Measurements from ENCODE around the gene TAGLN3.

TAGLN3 gene

GRCh38 chr3:112019716-112020115 is 21.0 kb downstream of the TAGLN3 start:
- no peak overlapping the region for H3K27ac ChIP-seq (ENCODE audit: low read depth, low read length)
- H4K5ac ChIP-seq (ENCODE audit: low read length): no peak overlapping the region
- H3K18ac ChIP-seq (ENCODE audit: low read length): no peak overlapping the region
- H3K4me3 ChIP-seq (ENCODE audit: low read length): no peak overlapping the region
- DNase-seq: no peak
- H3K9ac ChIP-seq (ENCODE audit: low read length): no peak overlapping the region
- H3K27me3 ChIP-seq (ENCODE audit: insufficient read depth, low read length, poor library complexity): no peaks in the 10 kb centered on the region
- no peak overlapping the region for H3K4me2 ChIP-seq (ENCODE audit: low read length)
- H2BK120ac ChIP-seq (ENCODE audit: low read depth, low read length): no peak overlapping the region
- H3K4ac ChIP-seq (ENCODE audit: low read depth, low read length): no peak overlapping the region
- no peak overlapping the region for H2AK5ac ChIP-seq (ENCODE audit: low read length)
- H3K56ac ChIP-seq (ENCODE audit: low read length): no peak overlapping the region
- H3K36me3 ChIP-seq (ENCODE audit: control insufficient read depth, insufficient read depth, low read length): no peaks in the 10 kb centered on the region
- WGBS (ENCODE audit: extremely low coverage, insufficient coverage, low lambda C conversion rate): no CpG with 5 or more reads among the region's 1 CpG
- no peaks in the 10 kb centered on the region for H3K79me2 ChIP-seq (ENCODE audit: control insufficient read depth, insufficient read depth, low read length)
- no peaks in the 10 kb centered on the region for H3K79me1 ChIP-seq (ENCODE audit: low read length)
- no peak overlapping the region for H3K23ac ChIP-seq (ENCODE audit: low read length)
- no peak overlapping the region for H4K8ac ChIP-seq (ENCODE audit: low read depth, low read length)
- peaks cover 2% of the 10 kb centered on the region for H3K4me1 ChIP-seq (ENCODE audit: control insufficient read depth, low read depth, low read length)
- H2BK15ac ChIP-seq (replicated peaks; ENCODE audit: low read depth): no peak overlapping the region
- no peak overlapping the region for H2BK5ac ChIP-seq (ENCODE audit: low read length)

- H3K79me2 ChIP-seq (ENCODE audit: control insufficient read depth, insufficient read depth, low read length): no peaks in the 10 kb centered on the region
- H2BK120ac ChIP-seq (ENCODE audit: low read depth, low read length): no peak overlapping the region
- no peak overlapping the region for H3K56ac ChIP-seq (ENCODE audit: low read length)
- H3K4me2 ChIP-seq (ENCODE audit: low read length): no peak overlapping the region
- no peak overlapping the region for H2BK5ac ChIP-seq (ENCODE audit: low read length)
- WGBS (ENCODE audit: extremely low coverage, insufficient coverage, low lambda C conversion rate): no CpG with 5 or more reads among the region's 1 CpG
- no peak overlapping the region for H3K4ac ChIP-seq (ENCODE audit: low read depth, low read length)
- no peak overlapping the region for H4K8ac ChIP-seq (ENCODE audit: low read depth, low read length)
- H3K79me1 ChIP-seq (ENCODE audit: low read length): no peaks in the 10 kb centered on the region
- H3K27ac ChIP-seq (ENCODE audit: low read depth, low read length): no peak overlapping the region
- H3K18ac ChIP-seq (ENCODE audit: low read length): no peak overlapping the region
- no peak overlapping the region for H2AK5ac ChIP-seq (ENCODE audit: low read length)
- no peak overlapping the region for H2BK15ac ChIP-seq (replicated peaks; ENCODE audit: low read depth)
- peaks cover 2% of the 10 kb centered on the region for H3K4me1 ChIP-seq (ENCODE audit: control insufficient read depth, low read depth, low read length)
- DNase-seq: no peak
- no peak overlapping the region for H4K5ac ChIP-seq (ENCODE audit: low read length)
- H3K36me3 ChIP-seq (ENCODE audit: control insufficient read depth, insufficient read depth, low read length): no peaks in the 10 kb centered on the region
- H3K23ac ChIP-seq (ENCODE audit: low read length): no peak overlapping the region
- no peak overlapping the region for H3K9ac ChIP-seq (ENCODE audit: low read length)
- no peaks in the 10 kb centered on the region for H3K27me3 ChIP-seq (ENCODE audit: insufficient read depth, low read length, poor library complexity)
- H3K4me3 ChIP-seq (ENCODE audit: low read length): no peak overlapping the region
These were observed 22.0 kb downstream of the TAGLN3 start for GRCh38 chr3:112020674-112021085.

- no peaks in the 10 kb centered on the region for H3K4me1 ChIP-seq (ENCODE audit: control insufficient read depth, low read depth, low read length)
- no peak overlapping the region for H3K4ac ChIP-seq (ENCODE audit: low read depth, low read length)
- no peak overlapping the region for H2BK15ac ChIP-seq (replicated peaks; ENCODE audit: low read depth)
- no peak overlapping the region for H3K18ac ChIP-seq (ENCODE audit: low read length)
- WGBS (ENCODE audit: extremely low coverage, insufficient coverage, low lambda C conversion rate): no CpG with 5 or more reads among the region's 4 CpGs
- no peak overlapping the region for H3K23ac ChIP-seq (ENCODE audit: low read length)
- H4K5ac ChIP-seq (ENCODE audit: low read length): no peak overlapping the region
- H3K4me2 ChIP-seq (ENCODE audit: low read length): no peak overlapping the region
- H3K79me1 ChIP-seq (ENCODE audit: low read length): no peaks in the 10 kb centered on the region
- H2AK5ac ChIP-seq (ENCODE audit: low read length): no peak overlapping the region
- H4K8ac ChIP-seq (ENCODE audit: low read depth, low read length): no peak overlapping the region
- no peak overlapping the region for H2BK5ac ChIP-seq (ENCODE audit: low read length)
- no peaks in the 10 kb centered on the region for H3K27me3 ChIP-seq (ENCODE audit: insufficient read depth, low read length, poor library complexity)
- no peak overlapping the region for H3K4me3 ChIP-seq (ENCODE audit: low read length)
- H3K79me2 ChIP-seq (ENCODE audit: control insufficient read depth, insufficient read depth, low read length): no peaks in the 10 kb centered on the region
- H2BK120ac ChIP-seq (ENCODE audit: low read depth, low read length): no peak overlapping the region
- no peak for DNase-seq
- no peak overlapping the region for H3K9ac ChIP-seq (ENCODE audit: low read length)
- H3K27ac ChIP-seq (ENCODE audit: low read depth, low read length): no peak overlapping the region
- H3K56ac ChIP-seq (ENCODE audit: low read length): no peak overlapping the region
- no peaks in the 10 kb centered on the region for H3K36me3 ChIP-seq (ENCODE audit: control insufficient read depth, insufficient read depth, low read length)
These were observed 28.4 kb downstream of the TAGLN3 start for GRCh38 chr3:112027142-112027541.

DNA sequence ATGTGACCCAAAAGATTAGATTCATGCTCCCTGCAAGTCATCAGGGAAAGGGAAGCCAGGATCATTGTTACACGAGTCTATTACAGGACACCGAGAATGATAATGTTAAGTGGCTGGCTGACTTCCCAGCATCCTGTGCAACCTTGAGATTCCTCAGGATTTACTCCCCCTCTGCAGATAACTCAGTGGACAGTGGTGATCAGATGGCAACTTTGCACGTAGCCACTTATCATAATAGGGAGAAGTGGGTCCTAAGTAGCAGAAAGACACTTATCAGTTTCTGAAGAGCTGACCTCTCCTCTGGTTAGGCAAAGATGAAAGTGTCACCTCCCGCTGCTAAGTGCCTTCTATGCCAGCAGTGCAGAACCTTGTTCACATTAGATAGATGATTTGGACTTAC is 29.1 kb downstream of the TAGLN3 start:
- Histone ChIP-seq H4K5ac (ENCODE audit: low read length) (no peak overlapping the region), H3K18ac (ENCODE audit: low read length) (no peak overlapping the region), H2AK5ac (ENCODE audit: low read length) (no peak overlapping the region), H3K4ac (ENCODE audit: low read depth, low read length) (no peak overlapping the region), H3K4me1 (ENCODE audit: control insufficient read depth, low read depth, low read length) (no peaks in the 10 kb centered on the region), H4K8ac (ENCODE audit: low read depth, low read length) (no peak overlapping the region), H3K56ac (ENCODE audit: low read length) (no peak overlapping the region), H2BK5ac (ENCODE audit: low read length) (no peak overlapping the region), H3K4me3 (ENCODE audit: low read length) (no peak overlapping the region), H3K79me1 (ENCODE audit: low read length) (no peaks in the 10 kb centered on the region), H2BK15ac (replicated peaks; ENCODE audit: low read depth) (no peak overlapping the region), H3K79me2 (ENCODE audit: control insufficient read depth, insufficient read depth, low read length) (no peaks in the 10 kb centered on the region), H3K27me3 (ENCODE audit: insufficient read depth, low read length, poor library complexity) (no peaks in the 10 kb centered on the region), H3K9ac (ENCODE audit: low read length) (no peak overlapping the region), H3K36me3 (ENCODE audit: control insufficient read depth, insufficient read depth, low read length) (no peaks in the 10 kb centered on the region), H3K23ac (ENCODE audit: low read length) (no peak overlapping the region), H3K4me2 (ENCODE audit: low read length) (no peak overlapping the region), H3K27ac (ENCODE audit: low read depth, low read length) (no peak overlapping the region), H2BK120ac (ENCODE audit: low read depth, low read length) (no peak overlapping the region)
- no CpG with 5 or more reads among the region's 4 CpGs for WGBS (ENCODE audit: extremely low coverage, insufficient coverage, low lambda C conversion rate)
- no peak for DNase-seq

DNA sequence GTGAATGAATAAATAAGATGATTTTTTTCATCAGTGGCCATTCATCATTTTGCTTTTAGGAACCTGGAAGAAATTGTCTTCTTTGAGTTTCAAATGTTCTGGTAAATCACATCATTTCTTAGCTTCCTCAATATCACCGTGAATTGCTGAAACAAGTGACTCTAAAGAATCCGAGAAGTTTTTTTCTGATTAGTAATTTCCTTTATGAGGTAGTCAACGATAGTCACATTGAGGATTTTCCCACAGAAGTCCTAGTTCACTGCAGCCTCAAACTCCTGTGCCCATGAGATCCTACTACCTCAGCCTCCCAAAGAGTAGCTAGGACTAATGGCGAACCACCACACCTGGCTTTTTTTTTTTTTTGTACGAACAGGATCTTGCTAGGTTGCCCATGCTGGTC is 32.2 kb downstream of the TAGLN3 start:
- Histone ChIP-seq H2BK120ac (ENCODE audit: low read depth, low read length) (no peak overlapping the region), H2BK15ac (replicated peaks; ENCODE audit: low read depth) (no peak overlapping the region), H3K4me1 (ENCODE audit: control insufficient read depth, low read depth, low read length) (no peaks in the 10 kb centered on the region), H3K4ac (ENCODE audit: low read depth, low read length) (no peak overlapping the region), H2AK5ac (ENCODE audit: low read length) (no peak overlapping the region), H3K4me2 (ENCODE audit: low read length) (no peak overlapping the region), H3K79me1 (ENCODE audit: low read length) (no peaks in the 10 kb centered on the region), H3K27ac (ENCODE audit: low read depth, low read length) (no peak overlapping the region), H4K8ac (ENCODE audit: low read depth, low read length) (no peak overlapping the region), H3K4me3 (ENCODE audit: low read length) (no peak overlapping the region), H4K5ac (ENCODE audit: low read length) (no peak overlapping the region), H3K56ac (ENCODE audit: low read length) (no peak overlapping the region), H3K36me3 (ENCODE audit: control insufficient read depth, insufficient read depth, low read length) (no peaks in the 10 kb centered on the region), H3K9ac (ENCODE audit: low read length) (no peak overlapping the region), H3K79me2 (ENCODE audit: control insufficient read depth, insufficient read depth, low read length) (no peaks in the 10 kb centered on the region), H3K27me3 (ENCODE audit: insufficient read depth, low read length, poor library complexity) (no peaks in the 10 kb centered on the region), H3K23ac (ENCODE audit: low read length) (no peak overlapping the region), H2BK5ac (ENCODE audit: low read length) (no peak overlapping the region), H3K18ac (ENCODE audit: low read length) (no peak overlapping the region)
- no peak for DNase-seq
- no CpG with 5 or more reads among the region's 5 CpGs for WGBS (ENCODE audit: extremely low coverage, insufficient coverage, low lambda C conversion rate)

DNA sequence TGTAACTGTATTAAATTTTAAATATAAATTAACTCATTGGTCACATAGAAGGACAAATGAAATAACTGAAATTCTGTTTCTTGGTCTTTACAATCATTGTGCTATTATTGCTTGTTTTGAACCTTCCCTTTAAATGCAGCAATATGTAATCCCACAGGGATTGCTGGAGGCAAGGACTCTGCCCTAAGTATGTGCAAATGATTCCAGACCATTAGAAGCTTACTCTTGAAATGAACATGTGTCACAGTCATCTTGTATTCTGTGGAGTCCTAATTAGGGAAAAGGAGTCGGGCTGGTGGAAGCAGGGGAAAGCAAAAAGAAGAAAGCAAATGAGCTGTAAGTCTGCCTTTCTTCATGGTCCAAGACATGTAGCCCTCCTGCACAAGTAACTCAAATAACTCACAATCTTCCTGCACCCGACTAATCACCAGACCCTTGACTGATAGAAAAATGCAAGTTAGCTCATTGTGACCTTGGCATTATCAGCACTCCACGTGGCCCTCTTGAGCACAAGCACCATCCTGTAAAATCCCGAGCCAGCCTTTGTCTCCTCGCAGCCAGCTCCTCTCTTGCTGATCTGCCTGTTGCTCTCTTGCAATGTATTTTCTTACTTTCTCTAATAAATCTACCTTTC is 33.5 kb downstream of the TAGLN3 start:
- no peaks in the 10 kb centered on the region for H3K4me1 ChIP-seq (ENCODE audit: control insufficient read depth, low read depth, low read length)
- no peak overlapping the region for H3K27ac ChIP-seq (ENCODE audit: low read depth, low read length)
- H4K8ac ChIP-seq (ENCODE audit: low read depth, low read length): no peak overlapping the region
- no peak overlapping the region for H2BK15ac ChIP-seq (replicated peaks; ENCODE audit: low read depth)
- H3K56ac ChIP-seq (ENCODE audit: low read length): no peak overlapping the region
- WGBS (ENCODE audit: extremely low coverage, insufficient coverage, low lambda C conversion rate): no CpG with 5 or more reads among the region's 5 CpGs
- no peaks in the 10 kb centered on the region for H3K27me3 ChIP-seq (ENCODE audit: insufficient read depth, low read length, poor library complexity)
- no peak overlapping the region for H2AK5ac ChIP-seq (ENCODE audit: low read length)
- no peak overlapping the region for H3K9ac ChIP-seq (ENCODE audit: low read length)
- no peak overlapping the region for H3K4ac ChIP-seq (ENCODE audit: low read depth, low read length)
- no peaks in the 10 kb centered on the region for H3K79me1 ChIP-seq (ENCODE audit: low read length)
- H4K5ac ChIP-seq (ENCODE audit: low read length): no peak overlapping the region
- no peak overlapping the region for H3K4me2 ChIP-seq (ENCODE audit: low read length)
- no peak overlapping the region for H3K18ac ChIP-seq (ENCODE audit: low read length)
- no peak overlapping the region for H2BK120ac ChIP-seq (ENCODE audit: low read depth, low read length)
- no peak overlapping the region for H2BK5ac ChIP-seq (ENCODE audit: low read length)
- no peak overlapping the region for H3K4me3 ChIP-seq (ENCODE audit: low read length)
- no peaks in the 10 kb centered on the region for H3K36me3 ChIP-seq (ENCODE audit: control insufficient read depth, insufficient read depth, low read length)
- no peaks in the 10 kb centered on the region for H3K79me2 ChIP-seq (ENCODE audit: control insufficient read depth, insufficient read depth, low read length)
- no peak for DNase-seq
- H3K23ac ChIP-seq (ENCODE audit: low read length): no peak overlapping the region

All from mesendoderm (in vitro differentiated cells).